Smooth muscle cell (in vitro differentiated cells): ENCODE results near the gene AOPEP. TPM values are rescaled to one million over a fixed set of nuclear protein-coding genes. Genes with fewer than 3 reads are reported as not detected.
A peak's percentile ranks its signal among the peaks of the same experiment; 100 is the strongest.
"Not testable (repeated sequence)": the region's sequence is repeated elsewhere in the genome, so short reads cannot be mapped to it uniquely, and the experiment has no call there.

Experiments
- DNase-seq: peaks from one replicate; lab custom pipeline; 2025; ENCODE audit not compliant: unreplicated experiment; lab: John Stamatoyannopoulos, UW
- H2AFZ ChIP-seq: fragments of 200-600 bp; sonication (generic); 2 replicates; pipeline ENCODE4 v1.6.0; 2016; ENCODE audit warnings: antibody characterized with exemption, low read depth, mild to moderate bottlenecking
- H3F3A ChIP-seq: fragments of 200-600 bp; sonication (generic); 2 replicates; pipeline ENCODE4 v1.6.0; 2017; ENCODE audit warnings: antibody characterized with exemption, low read depth
- H3K27ac ChIP-seq: fragments of 200-600 bp; sonication (generic); 2 replicates; pipeline ENCODE4 v1.5.1; 2016; ENCODE audit warnings: low read depth, mild to moderate bottlenecking
- H3K27me3 ChIP-seq: fragments of 200-600 bp; sonication (generic); 2 replicates; pipeline ENCODE4 v1.6.1; 2016; ENCODE audit warnings: low read depth, mild to moderate bottlenecking
- H3K36me3 ChIP-seq: fragments of 200-600 bp; sonication (generic); 2 replicates; pipeline ENCODE4 v1.5.1; 2016; ENCODE audit warnings: low read depth
- H3K4me1 ChIP-seq: fragments of 200-600 bp; sonication (generic); 2 replicates; pipeline ENCODE4 v1.5.1; 2016; ENCODE audit warnings: low read depth
- H3K4me2 ChIP-seq: fragments of 200-600 bp; sonication (generic); 2 replicates; pipeline ENCODE4 v1.6.0; 2016; ENCODE audit warnings: mild to moderate bottlenecking
- H3K4me3 ChIP-seq: fragments of 200-600 bp; sonication (generic); 2 replicates; pipeline ENCODE4 v1.5.1; 2016; ENCODE audit warnings: mild to moderate bottlenecking
- H3K79me2 ChIP-seq: fragments of 200-600 bp; sonication (generic); 2 replicates; pipeline ENCODE4 v1.6.0; 2016; ENCODE audit warnings: low read depth, mild to moderate bottlenecking
- H3K9ac ChIP-seq: fragments of 200-600 bp; sonication (generic); 2 replicates; pipeline ENCODE4 v1.6.0; 2016; ENCODE audit warnings: low read depth
- H3K9me3 ChIP-seq: fragments of 200-600 bp; sonication (generic); replicated peaks from 2 replicates; pipeline ENCODE4 v1.5.1; 2016; ENCODE audit warnings: low read depth
- H4K20me1 ChIP-seq: fragments of 200-600 bp; sonication (generic); 2 replicates; pipeline ENCODE4 v1.6.0; 2016; ENCODE audit warnings: low read depth
- CTCF ChIP-seq: fragments of 200-600 bp; sonication (generic); IDR thresholded peaks from 2 replicates; pipeline ENCODE4 v1.5.1; 2017; ENCODE audit warnings: borderline replicate concordance, mild to moderate bottlenecking, antibody characterized with exemption; ENCODE audit not compliant: insufficient read depth, poor library complexity, severe bottlenecking
- WGBS: methylation state at CpG from one replicate; pipeline ENCODE4 v1.1.7; 2016; ENCODE audit warnings: low lambda C conversion rate; 5-methylcytosine and 5-hydroxymethylcytosine counted together
- polyA plus RNA-seq: library from polyadenylated mRNA; unstranded; fragments of >200 nt; fragmentation: Nextera tagmentation; extraction: Ambion mirVana; gene quantifications from 2 replicates; pipeline ENCODE4 v1.2.1, GENCODE V29; 2016
- total RNA-seq: library from RNA; depleted of rRNA; stranded (reverse); fragments of >200 nt; gene quantifications from 2 replicates; pipeline ENCODE4 v1.2.3, GENCODE V29; 2014

The AOPEP gene
- total and polyA plus RNA-seq, 2 experiments from 2014 or later: 52.7 to 94.9 TPM

GRCh38 chr9:94938384-94938783, 211.9 kb downstream of the AOPEP start:
- Histone ChIP-seq H3K4me2 (no peak overlapping the region), H3K9ac (peak overlapping the region; percentile 12), H3K9me3 (no peaks in the 10 kb centered on the region), H4K20me1 (no peaks in the 10 kb centered on the region), H2AFZ (no peak overlapping the region), H3K79me2 (peaks cover 18% of the 10 kb centered on the region), H3K36me3 (no peaks in the 10 kb centered on the region), H3K4me1 (peaks cover 9% of the 10 kb centered on the region), H3K4me3 (no peak overlapping the region), H3K27ac (peak overlapping the region; percentile 76), H3K27me3 (no peaks in the 10 kb centered on the region), H3F3A (peaks cover under 1% of the 10 kb centered on the region)
- TF ChIP-seq CTCF: no peak
- DNase-seq: no peak
- WGBS: 99% methylated on average over 3 of the region's 3 CpGs

- not testable (repeated sequence) for H3F3A ChIP-seq, H3K27ac ChIP-seq, H3K9me3 ChIP-seq, H3K4me3 ChIP-seq, H3K4me2 ChIP-seq, DNase-seq, H3K4me1 ChIP-seq, H3K36me3 ChIP-seq, H2AFZ ChIP-seq, H4K20me1 ChIP-seq, H3K9ac ChIP-seq, H3K27me3 ChIP-seq
- over 99% methylated on average over 6 of the region's 6 CpGs for WGBS
- H3K79me2 ChIP-seq: peaks cover 18% of the 10 kb centered on the region
Measured at GRCh38 chr9:94940296-94940695, 213.8 kb downstream of the AOPEP start.

GRCh38 chr9:94941211-94941875, 214.8 kb downstream of the AOPEP start:
- 84% methylated on average over 3 of the region's 3 CpGs for WGBS
- H3K27me3 ChIP-seq: no peaks in the 10 kb centered on the region
- H3F3A ChIP-seq: peaks cover 14% of the 10 kb centered on the region
- peak overlapping the region; percentile 50 for H3K27ac ChIP-seq
- peaks cover 6% of the 10 kb centered on the region for H3K4me1 ChIP-seq
- H4K20me1 ChIP-seq: no peaks in the 10 kb centered on the region
- no peaks in the 10 kb centered on the region for H3K36me3 ChIP-seq
- peak overlapping the region; percentile 0 for H3K4me2 ChIP-seq
- H3K9ac ChIP-seq: no peak overlapping the region
- peaks cover 18% of the 10 kb centered on the region for H3K79me2 ChIP-seq
- DNase-seq: no peak
- H2AFZ ChIP-seq: no peak overlapping the region
- no peak for TF ChIP-seq CTCF
- no peak overlapping the region for H3K4me3 ChIP-seq
- H3K9me3 ChIP-seq: no peaks in the 10 kb centered on the region

- H3K4me3 ChIP-seq: no peak overlapping the region
- H3K4me2 ChIP-seq: no peak overlapping the region
- DNase-seq: no peak
- H3K27me3 ChIP-seq: no peaks in the 10 kb centered on the region
- no peaks in the 10 kb centered on the region for H3K36me3 ChIP-seq
- peaks cover 17% of the 10 kb centered on the region for H3F3A ChIP-seq
- no peak overlapping the region for H3K9ac ChIP-seq
- peaks cover 11% of the 10 kb centered on the region for H3K79me2 ChIP-seq
- H3K4me1 ChIP-seq: peaks cover 16% of the 10 kb centered on the region
- H2AFZ ChIP-seq: no peak overlapping the region
- no peaks in the 10 kb centered on the region for H4K20me1 ChIP-seq
- H3K27ac ChIP-seq: peak overlapping the region; percentile 88
- 100% methylated on average over 1 of the region's 1 CpG for WGBS
- H3K9me3 ChIP-seq: no peaks in the 10 kb centered on the region
- TF ChIP-seq CTCF: no peak
Measured at GRCh38 chr9:94944626-94945025, 218.1 kb downstream of the AOPEP start.
